ENCODE data around the gene ZP3. TPM values are rescaled to one million over a fixed set of nuclear protein-coding genes. Genes with fewer than 3 reads are reported as not detected.

The ZP3 gene
- 0.92 and 0.99 TPM in 2 replicates for total RNA-seq

DNA sequence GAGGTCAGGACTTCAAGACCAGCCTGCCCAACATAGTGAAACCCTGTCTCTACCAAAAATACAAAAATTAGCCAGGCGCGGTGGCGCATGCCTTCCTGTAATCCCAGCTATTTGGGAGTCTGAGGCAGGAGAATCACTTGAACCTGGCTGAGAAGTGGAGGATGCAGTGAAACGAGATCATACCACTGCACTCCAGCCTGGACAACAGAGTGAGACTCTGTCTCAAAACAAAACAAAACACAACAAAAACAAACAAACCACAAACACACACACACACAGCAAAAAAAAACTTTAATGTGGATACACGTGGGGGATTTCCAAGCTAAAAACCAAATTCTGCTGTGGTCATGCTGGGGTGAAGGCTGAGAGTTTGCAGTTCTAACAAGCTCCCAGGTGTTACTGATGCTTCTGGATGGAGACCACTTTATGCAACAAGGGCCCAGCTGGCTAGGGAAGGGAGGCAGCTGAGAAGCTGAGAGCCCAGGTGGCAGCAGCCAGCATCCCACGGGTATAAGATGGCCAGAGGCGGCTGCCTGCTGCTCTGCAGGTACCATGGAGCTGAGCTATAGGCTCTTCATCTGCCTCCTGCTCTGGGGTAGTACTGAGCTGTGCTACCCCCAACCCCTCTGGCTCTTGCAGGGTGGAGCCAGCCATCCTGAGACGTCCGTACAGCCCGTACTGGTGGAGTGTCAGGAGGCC is at the start of gene ZP3:
TSS of gene ZP3 (plus strand) at position 538 of the 699 bp plus-strand sequence. CDS start at position 553, 15 bp downstream.

DNA sequence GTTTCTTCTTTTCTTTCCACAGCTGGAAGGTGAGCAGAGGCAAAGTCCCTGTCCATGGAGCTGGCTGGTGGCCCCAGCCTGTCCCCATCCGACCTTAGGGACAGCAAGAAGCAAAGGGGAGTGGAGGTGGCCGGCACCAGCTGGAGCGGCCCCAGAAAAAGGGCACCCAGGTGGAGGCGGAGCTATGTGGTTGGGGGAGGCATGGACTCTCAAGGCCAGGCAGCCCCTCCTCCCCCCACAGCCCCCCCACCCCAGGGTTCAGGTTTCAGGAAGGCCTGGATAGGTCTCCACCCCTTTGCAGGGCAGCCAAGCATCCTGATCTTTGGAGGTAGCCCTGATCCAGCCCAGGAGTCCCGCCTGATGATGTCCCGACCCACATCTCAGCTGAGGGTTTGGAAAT is 15.2 kb upstream of the ZP3 start, which contains the start of gene SSC4D:
TSS of gene SSC4D (minus strand) at position 161 of the 400 bp plus-strand sequence. CDS start 5,258 bp downstream, outside the sequence.

DNA sequence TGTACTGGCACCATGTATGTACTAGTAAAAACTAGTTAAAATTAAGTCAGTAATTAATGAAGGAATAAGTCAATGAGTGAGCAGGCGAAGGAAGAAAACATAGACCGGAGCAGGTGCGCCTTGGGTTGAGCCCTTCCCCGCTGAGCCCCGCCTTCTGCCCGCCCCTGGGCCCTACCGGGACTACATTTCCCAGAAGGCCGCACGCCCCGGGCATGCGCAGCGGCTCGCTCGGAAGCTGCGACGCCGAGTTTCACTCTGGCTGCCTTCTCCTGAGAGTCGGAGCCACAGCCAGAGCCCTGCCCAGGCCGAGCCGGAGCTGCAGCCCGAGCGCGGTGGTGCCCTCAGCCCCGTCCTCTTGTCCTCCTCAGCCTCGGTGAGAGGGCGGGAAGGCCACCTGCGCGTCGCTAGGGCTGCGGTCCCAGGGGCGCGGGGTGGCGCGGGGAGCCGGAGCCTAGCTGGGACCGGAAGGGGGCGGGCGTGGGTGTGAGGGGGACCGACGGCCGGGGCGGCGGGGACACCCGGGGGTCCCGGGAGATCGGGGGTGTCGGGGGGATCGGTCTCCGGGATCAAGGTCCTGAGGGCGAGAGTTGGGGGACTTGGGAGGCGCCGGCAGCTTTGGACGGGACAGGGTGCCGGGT is 36.8 kb downstream of the ZP3 start, which contains the start of gene DTX2:
TSS of gene DTX2 (plus strand) at position 246 of the 638 bp plus-strand sequence. CDS start 18,801 bp downstream, outside the sequence.

Other genes starting within 250 kb of the ZP3 start
- under 0.01 TPM in 1 of 2 replicates, not detected in the other for gene SRRM3, start 223.1 kb upstream of the ZP3 start, total RNA-seq
- 28.0 and 47.0 TPM in 2 replicates for gene HSPB1, start 122.3 kb upstream of the ZP3 start, total RNA-seq
- gene YWHAG, start 66.0 kb upstream of the ZP3 start, total RNA-seq: 84.9 and 97.8 TPM in 2 replicates
- 0.53 and 0.56 TPM in 2 replicates for gene SSC4D, start 15.3 kb upstream of the ZP3 start, total RNA-seq
- 3.0 and 4.5 TPM in 2 replicates for gene DTX2, start 36.8 kb downstream of the ZP3 start, total RNA-seq
- gene UPK3B, start 85.6 kb downstream of the ZP3 start, total RNA-seq: 0.19 and 0.26 TPM in 2 replicates
- 0.06 and 0.13 TPM in 2 replicates for gene SPDYE16, start 118.3 kb downstream of the ZP3 start, total RNA-seq
- gene POMZP3, start 202.3 kb downstream of the ZP3 start, total RNA-seq: 4.1 and 5.3 TPM in 2 replicates